ENCODE measurements around the gene SLC29A3. TPM values are rescaled to one million over a fixed set of nuclear protein-coding genes. Genes with fewer than 3 reads are reported as not detected.

The SLC29A3 gene
- total RNA-seq, 1 donor from 2014 or later: 11.4 TPM

GRCh38 chr10:71314028-71314693, 4.9 kb upstream of the SLC29A3 start:
- H3K4me3 Mint-ChIP-seq: peak overlapping the region; percentile 57
- H3K27ac Mint-ChIP-seq: peak overlapping the region; percentile 83
- no peaks in the 10 kb centered on the region for H3K27me3 Mint-ChIP-seq (ENCODE audit: low read depth)
- H3K4me1 Mint-ChIP-seq: peaks cover 43% of the 10 kb centered on the region
- H3K36me3 Mint-ChIP-seq: peaks cover 3% of the 10 kb centered on the region
- peak in 1 of 2 experiments; percentile 65 for DNase-seq (ENCODE audit: low spot score in 2 of 2, unreplicated experiment in 2 of 2)
- H3K9me3 Mint-ChIP-seq: peaks cover 7% of the 10 kb centered on the region
- TF ChIP-seq CTCF (IDR thresholded peaks at IDR 0.05; ENCODE audit: unreplicated experiment): peak; percentile 86

- Mint-ChIP-seq H3K36me3 (peaks cover 3% of the 10 kb centered on the region), H3K27me3 (ENCODE audit: low read depth) (no peaks in the 10 kb centered on the region), H3K4me3 (peak overlapping the region; percentile 57), H3K4me1 (peaks cover 42% of the 10 kb centered on the region), H3K27ac (peak overlapping the region; percentile 51), H3K9me3 (peaks cover 7% of the 10 kb centered on the region)
- DNase-seq (ENCODE audit: low spot score in 2 of 2, unreplicated experiment in 2 of 2): no peak
- TF ChIP-seq CTCF (IDR thresholded peaks at IDR 0.05; ENCODE audit: unreplicated experiment): no peak
These were observed 4.3 kb upstream of the SLC29A3 start for GRCh38 chr10:71314694-71315225.

- Mint-ChIP-seq H3K27ac (peak overlapping the region; percentile 83), H3K4me1 (peaks cover 48% of the 10 kb centered on the region), H3K9me3 (no peaks in the 10 kb centered on the region), H3K27me3 (ENCODE audit: low read depth) (no peaks in the 10 kb centered on the region), H3K4me3 (no peak overlapping the region), H3K36me3 (peaks cover 3% of the 10 kb centered on the region)
- DNase-seq (ENCODE audit: low spot score in 2 of 2, unreplicated experiment in 2 of 2): no peak
- TF ChIP-seq CTCF (IDR thresholded peaks at IDR 0.05; ENCODE audit: unreplicated experiment): no peak
These were observed 2.8 kb upstream of the SLC29A3 start for GRCh38 chr10:71316056-71316785.

GRCh38 chr10:71316786-71317160, 2.3 kb upstream of the SLC29A3 start:
- Mint-ChIP-seq H3K36me3 (no peaks in the 10 kb centered on the region), H3K9me3 (no peaks in the 10 kb centered on the region), H3K4me1 (peaks cover 48% of the 10 kb centered on the region), H3K27ac (peak overlapping the region; percentile 83), H3K4me3 (no peak overlapping the region), H3K27me3 (ENCODE audit: low read depth) (no peaks in the 10 kb centered on the region)
- TF ChIP-seq CTCF (IDR thresholded peaks at IDR 0.05; ENCODE audit: unreplicated experiment): no peak
- no peak for DNase-seq (ENCODE audit: low spot score in 2 of 2, unreplicated experiment in 2 of 2)

GRCh38 chr10:71317739-71318138, 1.3 kb upstream of the SLC29A3 start:
- Mint-ChIP-seq H3K27ac (no peak overlapping the region), H3K4me3 (peak overlapping the region; percentile 70)
- no peak for DNase-seq (ENCODE audit: low spot score in 2 of 2, unreplicated experiment in 2 of 2)

More at GRCh38 chr10:71317739-71318138, 1.3 kb upstream of the SLC29A3 start:
- H3K27me3 Mint-ChIP-seq (ENCODE audit: low read depth): no peaks in the 10 kb centered on the region
- no peak for TF ChIP-seq CTCF (IDR thresholded peaks at IDR 0.05; ENCODE audit: unreplicated experiment)
- H3K9me3 Mint-ChIP-seq: no peaks in the 10 kb centered on the region
- peaks cover 46% of the 10 kb centered on the region for H3K4me1 Mint-ChIP-seq
- peaks cover 1% of the 10 kb centered on the region for H3K36me3 Mint-ChIP-seq

All from mesothelial cell of epicardium (in vitro differentiated cells).